Stimulated activated CD8-positive, alpha-beta memory T cell treated with anti-CD3 and anti-CD28 coated beads, Interleukin-12 subunit alpha, Interleukin-12 subunit beta, amount 100 ng/mL, for 24 hours (primary cell): ENCODE data around the gene MS4A15.

Experiments used
- DNase-seq: peaks from one replicate; pipeline ENCODE4 v3.0.0-alpha.2; 2020; ENCODE audit errors: extremely low read depth

MS4A15 gene

DNA sequence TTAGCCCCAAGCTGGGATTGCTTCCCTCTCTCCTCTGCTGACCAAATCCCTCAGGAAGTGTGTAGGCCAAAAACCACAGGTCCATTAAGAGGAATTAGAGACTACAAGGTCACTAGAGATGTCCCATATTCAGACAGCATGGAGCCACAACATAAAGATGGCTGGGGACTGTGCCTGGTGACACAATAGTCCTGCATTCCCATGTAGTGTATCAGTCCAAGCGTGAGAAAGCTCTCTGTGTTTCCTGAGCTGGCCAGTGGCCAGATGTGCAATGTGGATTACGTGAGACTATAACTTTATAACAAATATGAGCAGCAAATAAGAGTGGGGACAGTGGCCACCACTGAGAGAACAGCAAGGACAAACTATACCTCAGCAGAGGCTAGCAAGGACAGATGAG lies 20.9 kb downstream of the MS4A15 start:
- no peak for DNase-seq

DNA sequence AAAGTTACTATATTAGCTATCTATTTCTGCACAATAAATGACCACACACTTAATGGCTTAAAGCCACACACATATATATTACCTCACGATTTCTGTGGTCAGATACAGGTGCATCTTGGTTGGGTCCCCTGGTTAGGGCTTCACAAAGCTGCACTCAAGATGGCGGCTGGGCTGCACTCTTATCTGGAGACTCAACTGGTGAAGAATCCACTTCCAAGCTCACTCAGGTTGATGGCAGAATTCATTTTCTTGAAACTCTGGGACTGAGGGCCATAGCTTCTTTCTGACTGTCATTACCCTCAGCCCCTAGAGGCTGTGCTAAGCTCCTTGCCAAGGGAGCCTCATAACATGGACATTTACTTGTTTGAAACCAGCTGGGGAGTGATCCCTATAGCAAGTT lies 23.4 kb downstream of the MS4A15 start:
- no peak for DNase-seq

DNA sequence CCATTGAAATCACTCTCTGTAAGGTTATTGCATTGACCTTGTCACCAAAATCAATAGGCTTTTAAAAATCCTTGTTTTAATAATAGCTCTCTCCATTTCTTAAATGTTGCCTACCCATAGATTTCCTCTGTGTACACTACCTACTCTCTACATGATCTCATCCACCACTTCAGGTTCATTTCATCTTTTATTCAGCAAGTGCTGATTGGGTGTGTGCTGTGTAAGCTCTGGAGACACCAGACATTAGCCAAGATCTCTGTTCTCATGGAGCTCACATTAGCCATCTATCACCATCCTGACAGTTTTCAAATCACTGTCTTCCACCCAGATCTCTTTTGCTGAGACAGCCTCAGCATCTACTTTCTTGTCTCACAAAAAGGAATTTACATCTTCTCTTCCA lies 24.1 kb downstream of the MS4A15 start:
- no peak for DNase-seq

DNA sequence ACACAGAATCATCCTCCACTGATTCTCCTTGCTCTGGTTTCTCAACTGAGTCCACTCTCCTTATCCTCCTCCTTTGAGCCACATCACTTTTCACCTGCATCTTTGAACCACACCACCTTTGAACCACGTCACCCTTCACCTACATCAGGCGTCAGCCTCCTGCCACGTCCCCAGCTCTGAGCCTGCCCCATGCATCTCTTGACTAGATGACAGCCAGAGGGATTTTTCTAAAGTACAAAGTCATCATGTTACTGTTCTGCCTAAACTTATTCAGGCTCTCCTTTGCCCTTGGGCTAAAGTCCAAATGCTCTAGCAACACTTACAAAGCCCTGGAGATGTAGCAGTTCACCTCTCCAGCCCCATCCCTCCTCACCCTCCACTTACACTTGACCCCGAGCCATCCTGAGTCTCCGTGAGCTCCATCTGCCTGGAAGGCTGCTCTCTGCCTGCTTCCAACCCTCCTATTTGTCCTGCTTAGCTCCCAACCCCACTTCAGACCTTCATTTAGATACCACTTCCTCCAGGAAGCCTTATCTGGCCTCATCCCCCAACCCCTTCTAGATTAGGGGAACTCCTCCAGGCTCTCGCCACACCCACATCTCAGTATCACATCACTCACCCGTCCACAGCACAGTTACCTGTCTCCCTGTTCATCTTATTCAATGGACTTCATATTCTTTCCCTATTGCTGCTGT lies 24.8 kb downstream of the MS4A15 start:
- no peak for DNase-seq

DNA sequence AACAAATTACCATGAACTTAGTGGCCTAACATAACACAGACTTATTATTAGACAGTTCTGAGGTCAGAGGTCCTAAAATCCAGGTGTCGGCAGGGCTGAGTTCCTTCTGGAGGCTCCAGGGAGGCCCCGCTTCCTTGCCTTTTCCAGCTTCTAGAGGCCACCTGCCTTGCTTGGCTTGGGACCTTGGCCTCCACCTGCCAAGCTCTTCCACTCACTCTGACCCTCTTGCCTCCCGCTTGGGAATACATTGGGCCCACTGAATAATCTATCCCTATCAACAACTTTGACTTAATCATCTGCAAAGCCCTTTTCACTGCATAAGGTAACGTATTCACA lies 25.3 kb downstream of the MS4A15 start:
- no peak for DNase-seq

DNA sequence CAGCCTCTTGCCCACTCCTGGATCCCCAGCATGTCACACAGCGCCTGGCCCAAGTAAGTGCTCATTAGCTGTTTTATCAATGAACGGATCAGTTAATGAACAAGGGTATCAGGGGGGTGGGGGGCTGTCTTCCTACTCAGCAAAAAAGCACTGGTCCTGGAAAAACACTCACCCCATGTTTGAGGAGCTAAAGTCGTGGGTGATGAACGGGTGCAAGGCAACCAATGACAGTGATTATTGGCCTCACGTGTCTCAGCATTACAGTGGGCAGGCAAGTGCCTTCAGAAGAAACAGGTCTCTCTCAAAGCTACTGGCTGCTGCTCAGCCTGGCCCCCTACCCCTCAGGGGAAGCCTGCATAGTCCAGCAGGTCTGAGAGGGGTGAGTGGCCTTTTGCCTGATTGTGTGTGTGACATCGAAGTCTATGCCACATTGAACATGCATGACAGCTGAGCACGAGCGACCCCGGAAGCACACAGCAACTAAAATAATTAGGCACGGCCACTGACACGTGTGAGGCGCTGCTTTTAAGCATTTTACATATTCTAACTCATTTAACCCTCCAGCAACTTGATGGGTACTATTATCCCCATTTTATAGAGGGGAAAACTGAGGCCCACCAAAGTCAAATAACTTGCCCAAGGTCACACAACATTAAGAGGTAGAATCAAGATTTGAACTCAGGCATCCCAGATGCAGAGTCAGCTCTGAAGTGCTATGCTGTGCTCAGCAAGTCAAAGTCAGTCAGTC lies 25.9 kb downstream of the MS4A15 start:
- no peak for DNase-seq

DNA sequence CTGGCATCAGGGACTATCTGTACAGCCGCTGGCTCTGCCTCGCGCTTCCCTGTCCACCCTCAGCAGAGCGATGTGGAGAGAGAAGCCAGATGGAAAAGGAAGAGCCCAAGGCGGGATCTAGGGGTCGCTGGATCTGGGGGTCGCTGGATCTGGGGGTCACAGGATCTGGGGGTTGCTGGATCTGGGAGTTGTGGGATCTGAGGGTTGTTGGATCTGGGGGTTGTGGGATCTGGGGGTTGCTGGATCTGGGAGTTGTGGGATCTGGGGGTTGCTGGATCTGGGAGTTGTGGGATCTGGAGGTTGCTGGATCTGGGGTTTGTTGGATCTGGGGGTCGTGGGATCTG lies 26.4 kb downstream of the MS4A15 start:
- DNase-seq: no peak

DNA sequence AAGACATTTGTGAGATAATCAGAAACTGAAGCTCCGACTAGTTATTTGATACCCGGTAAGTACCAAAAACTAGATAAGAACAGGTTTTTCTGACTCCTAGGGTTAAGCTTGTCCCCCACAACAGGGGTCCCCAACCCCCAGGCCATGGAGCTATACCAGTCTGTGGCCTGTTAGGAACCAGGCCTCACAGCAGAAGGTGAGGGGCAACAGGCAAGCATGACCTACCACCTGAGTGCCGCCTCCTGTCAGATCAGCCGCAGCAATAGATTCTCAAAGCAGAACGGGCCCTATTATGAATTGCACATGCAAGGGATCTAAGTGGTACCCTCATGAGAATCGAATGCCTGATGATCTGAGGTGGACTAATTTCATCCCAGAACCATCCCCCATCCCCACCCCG lies 27.2 kb downstream of the MS4A15 start:
- DNase-seq: no peak

DNA sequence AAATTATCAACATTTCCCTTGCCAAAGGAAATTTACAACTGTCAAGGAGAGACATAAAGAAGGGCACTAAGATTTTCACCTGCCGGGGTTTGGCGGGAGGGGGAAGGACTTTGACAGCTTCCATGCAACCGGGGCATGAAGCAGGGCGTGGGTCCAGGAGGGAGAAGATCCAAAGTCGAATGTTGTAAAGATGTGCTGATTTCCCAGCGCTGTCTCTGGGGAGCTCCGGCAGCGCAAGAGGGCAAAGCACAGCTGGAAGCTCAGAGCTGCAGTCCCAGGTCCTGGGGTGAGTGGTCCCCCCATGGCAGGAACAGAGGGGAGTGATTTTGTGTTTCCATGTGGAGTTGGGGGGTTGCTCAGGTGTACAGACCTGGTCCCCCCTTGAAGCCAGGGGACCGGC lies 28.5 kb downstream of the MS4A15 start, which contains the start of gene MS4A10:
TSS of gene MS4A10 (plus strand) at position 198 of the 400 bp plus-strand sequence. CDS start 5,003 bp downstream, outside the sequence.
- DNase-seq: no peak

DNA sequence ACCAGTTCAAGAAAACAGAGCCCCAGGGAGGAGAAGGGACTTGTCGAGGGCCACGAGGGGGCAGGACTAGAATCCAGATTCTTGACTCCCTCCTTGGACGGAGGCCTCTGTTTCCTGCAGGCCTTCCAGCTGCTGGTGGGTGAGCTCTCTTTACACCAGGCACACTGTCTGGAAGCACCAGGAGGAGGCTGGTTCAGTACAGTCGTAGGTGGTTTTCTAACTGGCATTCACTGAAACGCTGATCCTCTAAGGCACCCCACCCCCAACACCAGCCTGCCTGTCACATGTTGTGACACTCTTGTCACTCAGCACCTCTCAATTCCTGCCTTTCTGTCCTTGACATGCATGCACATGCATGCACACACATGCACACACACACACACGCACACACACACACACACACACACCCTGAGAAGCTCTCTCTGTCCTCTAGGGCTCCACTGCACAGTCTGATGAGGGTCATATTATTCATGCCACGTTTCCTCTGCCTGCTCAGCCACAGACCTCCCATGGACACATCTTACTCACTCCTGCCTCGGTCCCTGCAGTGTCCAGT lies 29.2 kb downstream of the MS4A15 start:
- DNase-seq: no peak

DNA sequence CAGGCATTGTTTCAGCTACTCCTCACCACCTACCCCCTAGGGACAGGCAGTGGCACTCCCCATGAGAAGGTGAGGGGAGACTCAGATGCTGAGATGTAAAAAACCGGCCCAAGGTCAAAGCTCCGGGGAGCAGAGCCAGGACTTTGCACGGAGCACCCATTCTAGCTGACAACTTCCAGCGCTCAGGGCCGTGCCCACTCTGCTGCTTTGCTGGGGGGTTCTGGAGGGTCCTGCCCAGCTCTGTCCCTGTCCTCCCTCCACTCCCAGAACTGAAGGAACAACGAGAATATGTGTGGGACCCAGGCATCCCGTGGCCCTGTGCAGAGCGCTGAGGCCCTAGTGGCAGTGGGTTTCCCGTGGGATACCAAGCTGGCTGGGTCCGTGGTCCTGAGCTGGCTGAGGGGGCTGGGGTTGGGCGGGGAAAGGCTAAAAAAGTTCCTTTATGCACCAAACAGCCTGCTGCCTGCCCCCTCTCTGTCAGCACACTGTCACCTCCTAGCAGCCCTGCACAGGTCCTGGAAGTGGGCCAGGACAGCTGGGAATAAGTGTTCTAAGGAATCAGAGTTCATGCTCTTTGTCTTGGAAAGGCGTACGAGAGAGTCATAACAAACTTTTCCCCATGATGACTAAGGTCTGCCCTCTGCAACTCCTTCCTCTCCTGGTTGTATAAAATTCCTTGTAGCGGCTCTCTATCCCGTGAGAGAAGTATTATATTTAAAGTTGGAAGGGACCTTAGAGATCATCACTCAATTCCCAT lies 30.3 kb downstream of the MS4A15 start:
- no peak for DNase-seq

DNA sequence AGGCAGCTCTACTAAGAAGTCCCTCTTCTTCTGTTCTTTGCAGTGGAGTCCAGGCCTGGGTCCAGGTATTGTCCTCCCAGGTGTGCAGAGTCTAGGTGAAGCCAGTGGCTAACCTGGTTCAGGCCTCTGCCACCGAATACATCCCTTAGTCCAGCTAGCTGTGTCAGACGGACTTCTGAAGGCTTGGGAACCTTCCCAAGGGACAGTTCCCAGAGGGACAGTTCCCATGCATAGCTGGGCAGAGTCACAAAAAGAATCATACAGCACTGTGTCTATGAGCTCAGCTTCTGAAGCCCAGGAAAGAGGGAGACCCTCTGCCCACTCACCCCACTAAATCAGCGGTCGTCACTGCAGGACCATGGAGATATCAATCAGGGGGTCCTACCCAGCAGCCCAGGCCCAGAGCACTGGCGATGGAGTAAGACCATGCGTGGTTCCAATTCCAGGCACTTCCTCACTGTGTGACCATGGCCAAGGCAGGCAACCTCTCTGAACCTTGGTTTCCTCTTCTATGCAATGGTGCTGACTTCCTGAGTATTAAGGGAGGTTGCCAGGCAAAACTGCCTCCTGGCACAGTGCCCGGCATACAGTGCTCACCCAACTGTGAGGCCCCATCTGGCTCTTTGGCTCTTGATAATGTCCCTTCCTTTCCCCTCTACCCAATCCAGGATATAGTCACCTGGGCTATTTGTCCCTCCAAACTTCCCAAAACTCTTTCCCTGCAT lies 31.9 kb downstream of the MS4A15 start:
- DNase-seq: no peak

DNA sequence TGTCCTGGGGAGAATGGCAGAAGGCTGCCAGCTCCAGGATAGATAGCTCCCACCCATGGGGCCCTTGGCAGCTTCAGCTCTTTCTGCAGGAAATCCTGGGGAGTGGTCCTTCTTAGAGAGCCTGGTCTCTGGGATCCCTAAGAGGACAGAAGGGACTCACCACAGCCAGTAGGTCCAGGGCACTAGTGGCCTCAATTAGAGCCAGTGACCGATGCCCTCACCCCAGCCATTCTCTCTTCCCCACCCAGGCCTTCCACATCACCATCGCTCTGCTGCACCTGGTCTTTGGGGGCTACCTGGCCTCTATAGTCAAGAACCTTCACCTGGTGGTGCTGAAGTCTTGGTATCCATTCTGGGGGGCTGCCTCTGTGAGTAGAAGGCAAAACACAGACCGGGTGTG lies 34.1 kb downstream of the MS4A15 start:
- DNase-seq: no peak

DNA sequence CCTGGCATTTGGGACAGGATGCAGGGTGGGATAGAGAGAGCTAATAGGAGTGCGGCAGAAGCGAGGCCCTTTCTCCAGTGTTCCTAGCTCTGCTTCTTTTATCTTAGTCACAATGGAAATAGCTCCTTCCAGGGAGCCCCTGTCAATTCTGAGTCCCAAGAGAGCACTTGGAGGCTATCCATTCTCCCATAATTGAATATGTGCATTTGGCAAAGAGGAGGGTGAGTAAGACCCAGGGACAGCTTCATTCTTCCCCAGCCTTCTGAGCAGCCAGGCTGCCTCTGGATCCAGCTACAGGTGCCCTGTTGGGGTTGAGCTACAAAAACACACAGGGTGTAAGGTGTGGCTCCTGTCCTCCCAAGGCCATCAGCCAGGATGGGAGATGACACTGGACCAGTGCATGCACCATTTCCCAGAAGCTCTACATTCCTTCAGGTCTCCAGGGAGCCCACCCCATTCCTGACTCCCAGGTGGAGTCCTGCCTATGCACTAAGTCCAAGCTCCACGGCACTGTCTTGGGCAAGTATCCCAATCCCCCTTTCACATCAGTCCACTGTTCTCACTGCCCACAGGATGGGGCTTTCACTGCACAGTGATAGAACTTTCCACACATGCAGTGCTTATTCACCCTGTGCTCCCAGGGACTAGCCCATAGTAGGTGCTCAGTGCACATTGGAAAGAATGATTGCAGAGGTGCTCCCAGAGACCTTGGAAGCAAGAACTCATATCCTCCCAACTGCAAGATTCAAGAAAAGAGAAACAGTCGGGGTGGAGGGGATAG lies 34.7 kb downstream of the MS4A15 start:
- no peak for DNase-seq

DNA sequence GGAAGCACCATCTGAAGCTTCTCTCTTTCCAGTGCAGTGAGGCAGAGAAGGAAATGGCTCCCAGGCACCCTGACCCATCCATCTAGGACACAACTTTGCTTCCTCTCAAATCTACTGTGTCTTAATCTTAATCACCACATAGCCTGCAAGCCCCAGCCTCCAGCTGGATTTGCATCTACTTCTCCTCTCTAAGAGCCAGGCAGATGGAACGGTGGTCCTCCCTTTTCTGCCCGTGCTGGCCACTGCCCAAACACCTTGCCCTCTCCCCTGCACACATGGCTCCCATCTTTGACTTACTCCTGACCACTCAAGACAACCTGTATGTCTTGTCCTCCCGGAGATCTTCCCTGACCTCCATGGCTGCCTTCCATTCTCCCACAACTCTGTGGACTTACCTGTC lies 35.9 kb downstream of the MS4A15 start:
- no peak for DNase-seq

DNA sequence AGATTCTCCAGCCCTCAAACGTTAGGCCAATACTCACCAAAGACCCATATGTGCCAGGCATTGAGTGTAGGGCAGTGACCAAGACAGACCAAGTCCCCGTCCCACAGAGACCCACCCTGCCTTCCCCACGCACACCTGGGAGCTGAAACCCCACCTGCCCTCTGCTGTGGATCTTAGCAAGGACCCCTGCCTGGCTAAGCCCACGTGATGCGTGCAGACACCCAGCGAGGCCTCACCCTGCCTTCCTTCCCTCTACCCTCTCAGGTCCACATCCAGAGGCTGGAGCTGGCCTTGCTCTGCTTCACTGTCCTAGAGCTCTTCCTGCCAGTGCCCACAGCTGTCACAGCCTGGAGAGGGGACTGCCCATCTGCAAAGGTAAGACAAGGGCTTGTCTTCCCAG lies 38.6 kb downstream of the MS4A15 start:
- no peak for DNase-seq

DNA sequence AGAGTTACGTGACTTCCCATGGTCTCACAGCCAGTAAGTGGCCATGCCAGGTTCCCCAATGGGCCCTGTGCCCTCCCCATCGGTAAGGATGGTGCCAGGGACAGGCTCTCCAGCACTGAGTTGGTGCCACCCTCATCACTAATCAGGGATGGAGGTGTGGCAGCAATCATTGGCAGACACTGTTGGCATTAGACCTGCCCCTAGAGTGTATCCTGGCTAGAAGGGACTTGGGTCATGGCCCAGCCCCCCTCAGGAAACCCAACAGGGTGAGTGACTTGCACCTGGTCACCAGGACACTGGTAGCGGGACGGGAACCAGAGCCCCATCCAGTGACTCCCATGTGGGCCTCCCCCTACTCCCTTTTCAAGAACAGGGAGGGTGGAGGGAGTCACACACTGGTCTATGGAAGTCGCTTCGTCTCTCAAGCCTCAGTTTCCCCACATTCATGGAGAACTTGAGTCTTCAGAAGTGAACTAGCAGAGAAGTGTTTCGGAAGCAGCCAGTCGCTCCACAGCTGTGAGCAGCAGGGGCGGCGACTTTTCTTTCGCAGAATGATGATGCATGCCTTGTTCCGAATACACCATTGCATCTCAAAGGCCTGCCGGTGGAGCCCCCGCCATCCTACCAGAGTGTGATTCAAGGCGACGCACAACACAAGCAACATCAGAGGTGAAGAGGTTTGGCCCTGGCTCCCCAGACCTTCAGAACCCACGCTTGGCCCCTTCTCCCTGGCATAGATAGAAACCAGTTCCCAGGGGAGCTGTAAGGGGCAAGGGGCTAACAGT lies 41.4 kb downstream of the MS4A15 start:
- DNase-seq: no peak

DNA sequence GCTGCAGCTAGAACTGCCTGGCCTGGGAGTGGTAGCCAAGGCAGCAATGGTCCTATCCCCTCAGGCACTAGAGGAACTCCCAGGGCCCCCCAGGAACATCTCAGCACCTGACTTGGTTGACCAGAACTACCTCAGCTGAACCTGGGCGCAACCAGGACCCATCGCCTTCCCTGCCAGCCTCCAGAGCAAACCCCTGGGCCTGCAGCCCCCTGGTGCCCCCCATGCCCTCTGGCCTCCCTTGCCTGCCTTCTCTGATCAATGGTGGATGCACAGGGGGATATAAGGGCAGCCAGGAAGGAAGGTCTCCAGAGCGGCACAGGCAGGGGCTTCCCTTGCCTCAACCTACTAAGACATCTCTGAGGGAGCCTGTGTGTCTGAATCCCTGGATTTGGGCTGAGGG lies 42.0 kb downstream of the MS4A15 start:
- no peak for DNase-seq

DNA sequence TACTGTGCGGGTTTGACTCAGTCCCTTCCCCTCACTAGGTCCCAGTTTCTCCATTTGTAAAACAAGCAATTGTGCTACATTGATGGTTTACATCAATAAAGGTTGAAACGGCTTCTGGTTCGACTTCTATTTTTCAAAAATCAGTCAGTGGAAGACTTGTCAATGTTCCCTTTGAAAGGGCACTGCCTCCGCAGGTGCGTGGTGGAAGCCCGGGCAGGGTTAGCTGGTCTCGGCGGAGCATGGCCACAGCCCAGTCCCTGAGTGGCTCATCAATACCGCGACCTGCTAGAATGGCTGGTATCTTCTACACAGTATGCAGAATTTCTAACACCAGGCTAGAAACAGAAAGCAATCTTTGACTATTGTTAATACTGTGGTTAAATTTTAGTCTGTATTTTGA lies 44.5 kb downstream of the MS4A15 start:
- no peak for DNase-seq

DNA sequence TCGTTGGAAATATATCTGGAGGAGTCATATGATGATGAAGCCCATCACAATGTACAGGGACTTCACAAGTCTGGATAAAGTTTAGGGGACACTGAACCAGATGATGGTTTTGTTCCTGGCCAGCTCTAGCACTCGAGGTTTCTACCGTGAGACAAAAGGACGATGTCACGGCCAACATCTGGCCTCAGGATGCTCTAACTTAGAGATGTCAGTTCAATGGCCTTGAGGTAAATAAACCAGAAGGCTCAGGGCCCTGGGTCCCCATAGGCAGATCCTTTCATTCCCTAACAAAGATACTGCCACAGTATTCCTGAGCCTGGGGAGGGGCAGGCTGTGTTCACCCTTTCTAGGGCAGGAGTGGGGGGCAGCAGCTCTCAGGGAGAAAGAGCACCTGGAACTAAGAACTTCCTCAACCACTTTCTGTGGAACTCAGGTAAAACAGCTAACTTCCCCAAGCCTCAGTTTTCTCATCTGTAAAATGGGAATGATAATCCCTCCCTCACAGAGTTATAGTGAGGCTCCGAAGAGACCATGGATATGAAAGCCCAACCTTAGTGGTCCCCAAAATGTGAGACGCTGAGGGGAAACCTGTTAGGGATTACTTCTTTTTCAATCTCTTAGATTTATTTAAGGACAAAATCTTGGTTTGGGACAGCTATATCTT lies 46.7 kb downstream of the MS4A15 start:
- DNase-seq: no peak
